A549 (cell line): ENCODE measurements around the gene EEFSEC.

Source experiments
- BHLHE40 ChIP-seq: IDR thresholded peaks from 2 replicates; pipeline ENCODE4 v1.6.1; 2012; ENCODE audit warnings: low read depth, low read length, inconsistent platforms
- CBX8 ChIP-seq: fragments of 200-600 bp; sonication (generic); IDR thresholded peaks from 2 replicates; pipeline ENCODE4 v1.6.1; 2016
- CHD4 ChIP-seq: fragments of 200-600 bp; sonication (generic); IDR thresholded peaks from 2 replicates; pipeline ENCODE4 v1.6.1; 2016; ENCODE audit warnings: antibody characterized with exemption, mild to moderate bottlenecking, borderline replicate concordance
- CTCF ChIP-seq: fragments of >200 bp; sonication (Bioruptor Twin); formaldehyde crosslinking; IDR thresholded peaks from 3 replicates; pipeline ENCODE4 v1.5.1; 2016
- EP300 ChIP-seq, 2 experiments: fragments of >200 bp; sonication (Bioruptor Twin); formaldehyde crosslinking; IDR thresholded peaks; 2 replicates in 1 of 2; 3 replicates in 1 of 2; pipeline ENCODE4 v1.6.1; 2016 to 2017
- MAFK ChIP-seq: fragments of 450-650 bp; IDR thresholded peaks from 2 replicates; pipeline ENCODE4 v1.6.1; 2014; ENCODE audit not compliant: partially characterized antibody
- MAX ChIP-seq: IDR thresholded peaks from 2 replicates; pipeline ENCODE4 v1.6.1; 2012
- MYC ChIP-seq: IDR thresholded peaks from 2 replicates; pipeline ENCODE4 v1.6.1; 2012; ENCODE audit warnings: mild to moderate bottlenecking, inconsistent platforms, low read length, improper control_type of control experiment, borderline replicate concordance
- NPAS2 ChIP-seq: fragments of 250-450 bp; sonication (Bioruptor Pico); IDR thresholded peaks from 2 replicates; pipeline ENCODE4 v1.8.0; 2022; ENCODE audit warnings: mild to moderate bottlenecking, moderate library complexity, borderline replicate concordance
- POLR2A ChIP-seq: IDR thresholded peaks from 2 replicates; pipeline ENCODE4 v1.6.1; 2012; ENCODE audit warnings: mild to moderate bottlenecking, low read length
- RCOR1 ChIP-seq: fragments of 150-350 bp; IDR thresholded peaks from 2 replicates; pipeline ENCODE4 v1.6.1; 2014; ENCODE audit warnings: antibody characterized with exemption, low read length, low read depth

DNA sequence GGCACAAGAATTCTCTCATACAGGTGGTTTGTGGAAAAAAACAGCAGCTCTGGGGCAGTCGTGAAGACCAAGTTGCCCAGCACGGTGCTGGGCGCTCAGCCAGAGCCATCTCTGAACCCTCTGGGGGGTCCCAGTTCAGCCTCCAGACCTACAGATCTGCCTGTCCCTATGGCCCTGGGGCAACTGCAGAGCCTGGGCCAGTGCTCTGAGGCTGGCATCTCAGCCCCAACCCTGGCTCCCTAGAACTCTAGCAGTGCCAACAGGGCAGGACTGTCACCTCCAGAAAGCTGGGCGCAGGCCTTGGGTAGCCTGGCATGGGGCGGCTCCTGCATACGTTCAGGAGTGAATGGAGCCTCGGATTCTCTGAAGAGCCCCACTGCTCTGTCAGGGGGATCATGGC lies 268.7 kb downstream of the EEFSEC start:
- no peak for TF ChIP-seq CTCF
- no peak for TF ChIP-seq MYC
- TF ChIP-seq NPAS2 (CRISPR knock-in tag), result no peak
- TF ChIP-seq MAFK, result no peak
- no peak for TF ChIP-seq POLR2A
- TF ChIP-seq BHLHE40, result no peak
- no peak for TF ChIP-seq CHD4
- TF ChIP-seq RCOR1, result no peak
- no peak for TF ChIP-seq CBX8
- no peak for TF ChIP-seq MAX
- no peak for TF ChIP-seq EP300 (IDR thresholded peaks at IDR 0.05)
